T1000 (cell line): ENCODE data around the gene MANBA.

ENCODE experiments used
- DNase-seq: peaks from one replicate; lab custom pipeline; 2025; ENCODE audit warnings: mixed read lengths; lab: John Stamatoyannopoulos, UW

Gene MANBA

DNA sequence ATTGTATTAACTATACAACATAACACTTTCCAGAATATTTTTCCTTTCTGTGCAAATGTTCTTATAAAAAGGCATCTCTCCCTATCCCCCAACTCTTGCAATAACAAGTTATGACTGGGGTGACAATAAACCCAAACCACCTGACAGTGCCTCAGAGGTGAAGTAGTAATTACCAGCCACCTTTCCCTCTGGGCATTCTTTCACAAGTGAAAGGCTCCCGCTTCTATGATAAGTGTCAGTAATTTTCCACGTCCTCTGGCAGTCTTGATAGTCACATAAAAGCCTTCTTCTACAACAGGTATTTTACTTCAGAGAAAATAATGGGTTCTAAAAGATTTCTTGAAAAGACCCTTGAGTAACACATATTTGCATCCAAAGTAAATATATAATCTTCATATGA, 82.7 kb downstream of the MANBA start:
- no peak for DNase-seq

GRCh38 chr4:102675141-102675540, 85.6 kb downstream of the MANBA start:
- DNase-seq, result no peak

- no peak for DNase-seq
These were observed 93.8 kb downstream of the MANBA start for GRCh38 chr4:102667001-102667400.

DNA sequence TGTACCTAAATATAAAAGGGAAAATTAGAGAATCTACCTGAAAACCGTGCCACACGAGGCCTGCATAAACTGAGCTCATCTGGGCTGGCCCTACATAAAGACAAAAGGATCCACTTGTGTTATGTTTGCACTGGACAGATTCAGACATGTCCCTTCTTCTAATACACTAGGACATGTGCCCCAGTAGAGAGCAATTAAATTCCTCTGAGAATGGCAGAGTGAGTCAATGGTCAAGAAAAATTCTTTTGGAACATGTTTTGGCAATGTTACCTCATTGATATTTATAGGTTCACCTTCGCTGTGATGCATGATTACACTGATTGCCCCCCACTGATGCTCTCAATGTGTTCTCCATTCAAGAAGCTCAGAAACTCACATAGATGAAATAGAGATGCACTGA, 95.2 kb downstream of the MANBA start:
- DNase-seq, result no peak

- no peak for DNase-seq
These were observed 97.7 kb downstream of the MANBA start for GRCh38 chr4:102663073-102663472.

DNA sequence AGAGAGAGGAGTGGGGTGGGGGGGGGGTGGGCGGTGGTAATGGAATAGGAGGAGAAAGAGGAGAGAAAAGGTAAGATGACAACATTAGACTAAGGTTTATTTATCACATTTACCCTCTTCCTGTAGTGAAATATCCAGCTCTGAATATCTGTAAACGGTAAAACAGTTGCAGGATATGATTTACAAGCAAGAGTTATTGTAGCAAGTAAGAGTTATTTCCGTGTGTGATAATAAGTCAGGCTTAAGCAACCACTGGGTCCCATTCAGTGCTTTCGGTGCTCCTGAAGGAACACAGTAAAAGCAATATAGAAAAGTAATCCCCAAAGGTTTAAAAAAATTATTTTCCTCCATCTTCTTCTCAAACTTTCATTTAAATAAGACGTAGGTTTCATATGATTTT, 103.6 kb downstream of the MANBA start:
- no peak for DNase-seq

DNA sequence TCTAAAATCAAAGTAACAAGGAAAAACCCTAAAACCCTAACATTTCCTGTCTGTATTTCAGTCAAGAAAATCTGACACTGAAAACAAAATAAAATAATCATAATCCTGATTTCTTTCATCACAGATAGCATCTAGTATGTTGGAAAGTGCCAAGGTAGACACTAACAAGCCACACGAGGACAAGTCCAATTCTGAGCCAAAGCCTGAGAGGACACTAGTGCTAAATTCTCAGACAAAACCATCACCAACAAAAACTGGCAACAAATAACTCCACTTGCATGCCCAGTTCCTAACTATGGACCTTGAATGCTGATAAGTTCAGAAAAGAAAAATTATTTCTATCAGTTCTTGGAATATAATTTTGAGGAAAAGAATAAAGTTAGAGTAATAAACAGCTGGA, 113.7 kb downstream of the MANBA start:
- DNase-seq, result no peak

GRCh38 chr4:102642631-102643298, 118.0 kb downstream of the MANBA start:
- no peak for DNase-seq

DNA sequence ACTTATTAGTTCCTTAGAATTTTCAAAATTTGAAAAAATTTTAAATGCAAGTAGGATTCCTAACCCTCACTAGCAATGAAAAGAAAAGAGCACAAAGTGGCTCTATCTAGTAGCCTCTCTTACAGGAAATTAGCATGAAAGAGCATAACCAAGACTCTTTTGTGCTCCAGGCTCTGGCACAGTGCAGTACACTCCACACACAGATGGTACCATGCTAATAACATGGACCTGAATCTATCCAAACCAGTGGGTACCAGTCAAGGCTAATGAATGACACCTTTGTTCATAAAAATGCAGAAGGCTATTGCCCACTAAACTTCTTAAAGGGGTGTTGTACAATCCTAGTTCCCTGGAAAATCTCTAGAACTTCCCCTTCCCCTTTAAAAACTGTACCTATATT, 119.0 kb downstream of the MANBA start:
- DNase-seq, result no peak

- no peak for DNase-seq
These were observed 120.1 kb downstream of the MANBA start for GRCh38 chr4:102640669-102641068.

- no peak for DNase-seq
These were observed 121.2 kb downstream of the MANBA start for GRCh38 chr4:102639598-102639997.

DNA sequence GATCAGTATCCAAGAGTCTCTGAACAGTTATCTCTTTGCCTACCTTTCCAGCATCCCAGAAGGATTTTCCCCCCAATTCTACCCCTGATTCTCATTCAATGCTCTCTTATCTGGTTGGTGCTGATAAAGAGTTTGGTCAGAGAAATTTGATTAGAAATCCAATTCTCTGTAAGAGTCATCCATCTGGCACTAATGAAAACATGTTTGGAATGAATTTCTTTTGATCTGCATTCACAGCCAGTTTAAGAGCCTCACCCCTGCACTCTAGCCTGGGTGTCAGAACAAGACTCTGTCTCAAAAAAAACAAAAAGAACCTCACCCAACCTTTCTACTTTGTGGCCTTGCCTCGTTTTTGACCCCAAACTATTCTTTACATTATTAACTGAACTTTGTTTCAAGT, 122.1 kb downstream of the MANBA start:
- DNase-seq, result no peak

- DNase-seq, result no peak
These were observed 123.4 kb downstream of the MANBA start for GRCh38 chr4:102637391-102637790.

DNA sequence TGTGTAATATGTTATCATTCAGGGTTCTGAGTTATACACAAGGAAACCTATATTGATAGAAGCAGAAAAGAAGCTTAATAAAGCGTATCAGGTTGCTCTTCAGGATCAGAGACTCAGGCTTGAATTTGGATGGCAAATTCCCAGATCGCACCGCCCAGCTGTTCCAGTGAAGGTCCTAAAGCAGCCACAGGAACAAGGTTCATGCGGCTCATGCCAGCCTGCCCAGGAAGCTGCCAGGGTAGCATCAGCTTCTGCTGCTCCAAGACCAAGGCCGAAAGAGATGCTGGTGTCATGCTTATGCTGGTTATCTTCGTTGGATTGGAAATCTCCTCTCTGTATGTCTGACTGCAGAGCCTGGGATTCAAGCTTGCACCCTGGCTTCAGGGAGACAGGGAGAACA, 127.7 kb downstream of the MANBA start:
- no peak for DNase-seq

DNA sequence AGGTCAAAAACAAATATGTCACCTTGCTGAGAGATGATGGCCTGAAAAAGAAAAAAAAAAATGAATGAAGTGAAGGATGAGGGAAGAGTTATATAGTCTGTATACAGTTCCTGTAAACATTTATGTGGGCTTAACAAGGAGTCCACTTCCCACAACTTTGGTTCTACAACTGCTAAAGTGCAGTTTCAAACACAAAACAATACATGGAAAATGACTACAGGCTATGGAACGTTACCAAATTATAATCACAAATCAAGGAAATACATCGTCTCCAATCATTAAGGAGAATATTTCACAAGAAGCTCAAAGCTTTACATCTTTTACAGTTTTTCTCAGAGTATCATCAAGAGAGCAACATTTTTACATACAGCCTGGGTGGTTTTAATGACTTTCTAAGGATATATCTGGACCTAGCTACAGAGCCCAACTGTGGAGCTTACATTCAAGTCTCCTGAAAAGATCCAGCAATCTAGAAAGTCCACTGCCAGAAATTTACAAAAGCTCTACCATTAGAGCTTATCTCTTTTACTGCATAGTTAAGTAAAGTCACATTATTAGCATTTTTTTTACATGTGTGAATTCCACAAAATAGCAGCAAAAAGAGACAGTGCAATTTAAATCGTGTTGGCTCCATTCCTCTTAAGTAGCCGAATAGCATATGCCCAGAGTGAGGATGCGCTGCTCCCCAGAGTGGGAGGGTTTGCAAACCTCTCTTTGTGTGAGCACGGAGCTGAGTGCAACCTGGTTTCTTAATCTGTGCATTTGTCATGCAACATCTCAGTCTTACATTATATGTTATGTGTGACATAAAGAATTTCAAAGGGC, 128.3 kb downstream of the MANBA start:
- DNase-seq, result no peak

GRCh38 chr4:102631616-102632015, 129.2 kb downstream of the MANBA start:
- no peak for DNase-seq

- no peak for DNase-seq
These were observed 131.1 kb downstream of the MANBA start for GRCh38 chr4:102629673-102630072.

DNA sequence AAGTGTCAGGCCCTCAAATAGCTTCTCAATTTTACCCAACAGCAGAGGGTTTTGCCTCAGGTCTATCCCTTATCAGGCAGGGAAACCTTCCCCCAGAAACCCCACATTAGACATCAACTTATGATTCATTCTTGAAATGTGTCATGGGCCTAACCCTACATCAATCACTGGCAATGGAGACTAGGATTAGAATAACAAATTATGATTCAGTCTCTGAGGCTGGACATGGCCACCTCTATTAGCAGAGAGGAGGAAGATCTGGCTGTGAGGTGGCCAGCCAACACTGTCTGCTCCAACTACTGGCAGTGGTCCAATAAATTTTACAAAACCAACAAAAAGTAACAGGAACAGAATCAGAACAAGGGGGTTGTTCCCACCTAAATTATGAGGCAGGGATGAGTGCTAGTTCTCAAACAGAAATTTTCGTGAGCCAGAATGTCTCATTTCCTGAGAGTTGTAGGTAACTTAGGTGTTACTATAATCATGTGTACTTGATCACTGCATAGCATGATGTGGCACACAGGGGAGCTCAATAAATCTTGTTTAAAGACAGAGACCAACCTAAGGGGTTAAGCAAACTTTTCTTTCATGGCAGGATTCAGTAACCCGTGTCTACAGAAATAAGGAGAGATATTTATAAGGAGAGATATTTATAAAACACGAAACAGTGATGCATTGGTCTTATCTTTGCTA, 132.8 kb downstream of the MANBA start:
- DNase-seq, result peak; percentile 32

- no peak for DNase-seq
These were observed 135.4 kb downstream of the MANBA start for GRCh38 chr4:102625232-102625930.

DNA sequence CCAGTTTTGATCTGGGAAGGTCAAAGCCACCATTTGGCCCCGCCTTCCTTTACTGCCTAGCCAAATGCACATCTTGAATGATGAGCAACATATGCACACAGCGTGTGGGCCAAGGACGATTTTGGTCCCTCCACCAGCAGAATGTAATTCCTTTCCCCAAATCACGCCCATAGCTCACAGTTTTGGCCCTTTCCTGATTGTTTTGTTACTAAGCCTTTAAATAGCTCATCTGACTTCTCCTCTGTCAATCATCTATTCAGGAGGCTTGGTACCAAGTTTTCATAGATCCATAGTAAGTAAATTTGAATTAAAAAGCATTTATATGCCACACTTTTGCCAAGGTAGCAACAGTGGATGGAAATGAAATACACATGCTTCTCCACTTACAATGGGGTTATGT, 136.3 kb downstream of the MANBA start:
- no peak for DNase-seq

DNA sequence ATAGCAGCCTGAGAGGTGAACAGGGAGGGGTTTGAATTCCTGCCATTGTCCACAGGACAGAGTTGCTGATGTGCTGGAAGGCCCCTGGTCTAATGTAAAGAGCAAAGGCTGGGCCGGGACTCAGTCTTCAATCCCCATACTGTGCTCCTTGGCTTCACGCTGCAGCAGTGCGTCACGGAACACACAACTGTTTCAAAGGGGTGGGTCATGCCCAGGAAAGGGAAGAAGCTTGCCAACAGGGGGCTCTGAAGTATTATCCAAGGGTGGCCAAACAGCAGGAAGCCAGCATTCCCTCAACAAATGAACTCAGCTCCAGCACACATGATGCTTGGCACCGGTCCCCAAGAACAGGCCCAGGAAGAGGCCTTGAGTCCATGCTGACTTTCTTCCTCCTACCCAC, 137.1 kb downstream of the MANBA start:
- DNase-seq, result no peak

- peak; percentile 50 for DNase-seq
These were observed 139.9 kb downstream of the MANBA start for GRCh38 chr4:102620697-102621497.
